ENCODE results near the gene MROH8.
"Not testable (repeated sequence)": the region's sequence is repeated elsewhere in the genome, so short reads cannot be mapped to it uniquely, and the experiment has no call there.

Gene MROH8

DNA sequence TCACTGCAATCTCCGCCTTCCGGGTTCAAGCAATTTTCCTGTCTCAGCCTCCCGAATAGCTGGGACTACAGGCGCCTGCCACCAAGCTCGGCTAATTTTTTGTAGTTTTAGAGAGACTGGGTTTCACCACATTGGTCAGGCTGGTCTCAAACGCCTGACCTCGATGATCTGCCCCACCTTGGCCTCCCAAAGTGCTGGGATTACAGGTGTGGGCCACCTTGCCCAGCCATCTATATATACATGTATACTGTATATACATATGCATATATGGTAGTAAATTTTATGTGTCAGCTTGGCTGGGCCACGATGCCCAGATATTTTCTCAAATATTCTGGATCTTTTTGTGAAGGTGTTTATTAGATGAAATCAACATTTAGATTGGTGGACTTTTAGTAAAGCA lies 102.3 kb downstream of the MROH8 start:
- DNase-seq: no peak

DNA sequence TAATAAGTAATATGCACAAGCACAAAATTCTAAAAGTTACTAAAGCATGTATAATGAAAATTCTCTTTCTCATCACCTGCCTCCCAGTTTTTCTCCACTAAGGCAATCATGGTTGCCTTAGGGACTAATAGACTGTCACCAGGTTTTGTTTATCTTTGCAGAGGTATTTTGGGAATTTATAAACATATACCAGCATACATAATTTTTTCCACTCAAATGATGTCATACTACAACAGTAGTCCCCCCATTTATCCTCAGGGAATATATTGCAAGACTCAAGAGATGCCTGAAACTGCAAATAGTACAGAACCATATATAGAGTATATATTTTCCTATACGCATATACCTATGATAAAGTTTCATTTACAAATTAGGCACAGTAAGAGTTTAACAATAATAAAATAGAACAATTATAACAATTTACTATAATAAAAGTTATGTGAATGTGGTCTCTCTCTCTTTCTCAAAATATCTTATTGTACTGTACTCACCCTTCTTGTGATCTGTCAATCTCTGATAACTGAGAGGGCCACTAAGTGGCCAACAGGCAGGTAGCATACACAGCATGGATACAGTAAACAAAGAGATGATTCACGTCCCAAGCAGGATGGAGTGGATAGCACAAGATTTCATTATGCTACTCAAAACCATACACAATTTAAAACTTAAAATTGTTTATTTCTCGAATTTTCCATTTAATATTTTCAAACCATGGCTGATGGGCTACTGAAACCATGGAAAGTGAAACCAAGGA lies 103.2 kb downstream of the MROH8 start:
- DNase-seq: no peak

DNA sequence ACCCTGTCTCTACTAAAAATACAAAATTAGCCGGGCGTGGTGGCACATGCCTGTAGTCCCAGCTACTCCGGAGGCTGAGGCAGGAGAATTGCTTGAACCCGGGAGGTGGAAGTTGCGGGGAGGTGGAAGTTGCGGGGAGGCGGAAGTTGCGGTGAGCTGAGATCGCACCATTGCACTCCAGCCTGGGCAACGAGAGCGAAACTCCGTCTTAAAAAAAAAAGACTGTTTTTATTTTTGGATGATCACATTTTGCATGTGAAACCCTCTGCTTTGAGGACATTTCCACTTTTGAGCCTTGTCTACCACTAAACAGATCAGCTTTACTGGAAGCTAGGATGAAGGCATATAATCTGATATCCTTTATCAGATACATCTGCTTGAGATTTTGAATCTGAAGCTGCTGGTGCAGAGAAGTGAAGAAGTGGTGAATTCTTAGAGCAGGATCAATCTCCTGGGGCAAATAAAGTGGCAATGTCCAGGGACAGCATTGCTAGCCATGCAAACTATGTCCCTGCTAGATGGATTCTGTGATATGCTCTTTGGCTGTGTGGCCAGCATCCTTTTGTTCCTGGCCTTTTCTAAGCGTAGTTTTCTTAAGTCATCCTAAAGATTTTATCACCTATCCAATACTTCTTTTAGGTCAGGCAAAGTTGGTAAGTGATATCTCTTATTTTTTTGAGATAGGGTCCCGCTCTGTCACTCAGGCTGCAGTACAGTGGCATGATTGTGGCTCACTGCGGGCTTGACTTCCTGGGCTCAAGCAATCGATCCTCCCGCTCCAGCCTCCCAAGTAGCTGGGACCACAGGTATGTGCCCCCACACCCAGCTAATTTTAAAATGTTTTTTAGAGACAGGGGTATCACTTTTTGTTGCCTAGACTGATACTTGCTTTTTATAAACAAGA lies 106.8 kb downstream of the MROH8 start:
- no peak for DNase-seq

DNA sequence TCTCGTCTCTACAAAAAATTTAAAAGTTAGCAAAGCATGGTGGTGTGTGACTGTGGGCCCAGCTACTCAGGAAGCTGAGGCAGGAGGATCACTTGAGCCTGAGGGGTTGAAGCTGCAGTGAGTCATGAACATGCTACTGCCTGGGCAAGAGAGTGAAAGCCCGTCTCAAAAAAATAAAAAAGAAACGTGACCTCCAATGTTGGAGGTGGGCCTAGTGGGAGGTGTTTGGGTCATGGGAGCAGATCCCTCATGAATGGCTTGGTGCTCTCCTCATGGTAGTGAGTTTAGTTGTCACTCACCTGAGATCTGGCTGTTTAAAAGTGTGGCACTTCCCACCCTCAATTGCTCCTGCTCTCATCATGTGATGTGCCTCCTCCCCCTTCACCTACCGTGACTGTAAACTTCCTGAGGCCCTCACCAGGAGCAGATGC lies 107.9 kb downstream of the MROH8 start:
- no peak for DNase-seq

DNA sequence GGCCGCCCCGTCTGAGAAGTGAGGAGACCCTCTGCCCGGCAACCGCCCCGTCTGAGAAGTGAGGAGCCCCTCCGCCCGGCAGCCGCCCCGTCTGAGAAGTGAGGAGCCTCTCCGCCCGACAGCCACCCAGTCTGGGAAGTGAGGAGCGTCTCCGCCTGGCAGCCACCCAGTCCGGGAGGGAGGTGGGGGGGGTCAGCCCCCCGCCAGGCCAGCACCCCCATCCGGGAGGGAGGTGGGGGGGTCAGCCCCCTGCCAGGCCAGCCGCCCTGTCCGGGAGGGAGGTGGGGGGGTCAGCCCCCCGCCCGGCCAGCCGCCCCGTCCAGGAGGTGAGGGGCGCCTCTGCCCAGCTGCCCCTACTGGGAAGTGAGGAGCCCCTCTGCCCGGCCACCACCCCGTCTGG lies 109.8 kb downstream of the MROH8 start:
- DNase-seq: not testable (repeated sequence)

DNA sequence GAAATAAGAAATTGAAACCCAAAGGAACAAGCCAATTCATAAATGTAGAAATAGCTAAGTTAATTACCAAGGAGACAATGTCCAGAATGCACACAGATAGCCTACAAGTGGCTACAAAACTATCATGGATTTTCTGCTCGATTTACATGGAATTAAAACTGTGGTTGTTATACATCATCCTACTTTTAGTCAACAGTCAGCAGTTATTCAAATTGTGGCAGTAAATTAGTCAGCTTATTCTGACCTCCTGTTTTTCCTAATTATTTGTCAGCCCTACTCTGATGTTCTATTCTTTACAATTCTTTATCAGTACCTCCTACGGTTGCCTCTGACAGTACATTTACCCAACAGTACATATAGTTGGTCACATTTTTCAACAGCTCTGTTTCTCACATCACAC lies 113.2 kb downstream of the MROH8 start:
- no peak for DNase-seq

DNA sequence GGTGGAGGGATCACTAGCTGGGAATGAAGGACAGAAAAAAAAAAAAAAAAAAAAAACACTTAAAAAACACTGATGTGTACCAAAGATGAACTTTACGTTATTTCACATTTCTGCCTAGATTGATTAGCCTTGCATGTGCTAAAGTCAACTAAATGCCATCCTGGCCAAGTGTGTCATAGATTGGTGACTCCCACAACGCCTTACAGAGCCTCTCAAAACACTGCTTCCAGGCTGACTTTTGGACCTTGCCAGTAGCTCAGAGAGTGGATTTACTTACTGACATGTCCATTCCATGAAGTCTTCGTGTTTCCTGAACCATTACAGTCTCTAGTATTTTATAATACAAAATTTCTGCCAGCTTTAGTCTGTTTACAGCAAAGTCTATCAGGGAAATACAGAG lies 124.1 kb downstream of the MROH8 start:
- no peak for DNase-seq

DNA sequence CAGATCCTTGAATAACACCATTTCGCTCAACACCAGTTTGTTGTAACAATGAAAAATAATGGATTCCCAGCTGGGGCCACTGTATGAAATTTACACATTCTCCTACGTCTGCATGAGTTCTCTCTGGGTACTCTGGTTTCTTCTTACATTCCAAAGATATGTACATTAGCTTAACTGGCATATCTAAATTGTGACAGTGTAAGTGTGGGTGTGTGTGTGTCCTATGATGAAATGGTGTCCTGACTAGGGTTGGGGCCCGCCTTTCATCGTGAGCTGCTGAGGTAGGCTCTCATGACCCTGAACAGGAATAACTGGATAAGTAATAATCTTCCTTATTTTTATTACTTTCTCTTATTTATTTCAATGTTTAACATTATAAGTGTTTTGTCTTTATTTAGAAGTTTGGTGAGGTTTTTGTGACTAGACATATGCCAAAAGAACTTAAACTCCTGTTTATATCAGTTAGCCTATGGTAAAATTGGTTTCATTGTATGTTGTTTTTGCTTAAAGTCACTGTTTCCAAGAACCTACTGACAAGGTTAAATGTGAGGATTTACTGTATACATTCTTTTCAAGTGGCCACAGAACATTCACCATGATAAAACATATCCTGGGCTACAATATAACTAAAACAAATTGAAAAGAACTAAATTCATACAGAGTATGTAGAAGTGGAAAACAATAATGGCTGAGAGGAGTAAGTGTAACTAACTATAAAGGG lies 126.0 kb downstream of the MROH8 start:
- DNase-seq: no peak

Data from midbrain (tissue), 1 donor.